Astrocyte of the hippocampus (primary cell): Measurements from ENCODE around the gene NUCB1.
"Not testable (repeated sequence)": the region's sequence is repeated elsewhere in the genome, so short reads cannot be mapped to it uniquely, and the experiment has no call there.

Experiments used
- DNase-seq: peaks from one replicate; pipeline ENCODE4 v3.0.0; 2011; ENCODE audit warnings: low read depth, low spot score

NUCB1 gene

GRCh38 chr19:48899781-48900476 is at the start of gene NUCB1:
Gene NUCB1 (plus strand): TSS chr19:48900312. CDS start chr19:48900797, 485 bp downstream.
- DNase-seq, result peak; percentile 99

GRCh38 chr19:48852292-48852691 is 47.8 kb upstream of the NUCB1 start:
- no peak for DNase-seq

DNA sequence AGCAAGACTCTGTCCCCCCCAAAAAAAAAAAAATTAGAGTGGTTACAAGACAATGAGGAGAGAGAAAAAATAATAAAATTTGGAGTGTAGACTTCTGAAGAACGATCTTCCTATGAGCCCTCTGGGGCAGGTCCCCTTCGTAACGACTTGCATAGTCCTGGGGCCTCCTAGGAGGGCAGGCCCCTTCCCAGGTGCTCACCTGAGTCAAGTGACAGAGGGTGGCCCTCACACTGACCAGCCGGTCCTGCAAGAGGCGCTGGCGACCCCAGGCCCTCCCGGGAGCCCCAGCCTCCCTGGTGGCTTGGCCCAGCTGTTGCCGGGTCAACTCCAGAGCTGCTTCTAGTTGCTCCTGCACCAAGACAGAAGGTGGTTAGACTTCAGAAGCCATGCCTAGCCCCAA is 46.6 kb upstream of the NUCB1 start:
- no peak for DNase-seq

GRCh38 chr19:48854103-48854502 is 46.0 kb upstream of the NUCB1 start:
- DNase-seq, result no peak

GRCh38 chr19:48856921-48857320 is 43.2 kb upstream of the NUCB1 start:
- peak; percentile 44 for DNase-seq

DNA sequence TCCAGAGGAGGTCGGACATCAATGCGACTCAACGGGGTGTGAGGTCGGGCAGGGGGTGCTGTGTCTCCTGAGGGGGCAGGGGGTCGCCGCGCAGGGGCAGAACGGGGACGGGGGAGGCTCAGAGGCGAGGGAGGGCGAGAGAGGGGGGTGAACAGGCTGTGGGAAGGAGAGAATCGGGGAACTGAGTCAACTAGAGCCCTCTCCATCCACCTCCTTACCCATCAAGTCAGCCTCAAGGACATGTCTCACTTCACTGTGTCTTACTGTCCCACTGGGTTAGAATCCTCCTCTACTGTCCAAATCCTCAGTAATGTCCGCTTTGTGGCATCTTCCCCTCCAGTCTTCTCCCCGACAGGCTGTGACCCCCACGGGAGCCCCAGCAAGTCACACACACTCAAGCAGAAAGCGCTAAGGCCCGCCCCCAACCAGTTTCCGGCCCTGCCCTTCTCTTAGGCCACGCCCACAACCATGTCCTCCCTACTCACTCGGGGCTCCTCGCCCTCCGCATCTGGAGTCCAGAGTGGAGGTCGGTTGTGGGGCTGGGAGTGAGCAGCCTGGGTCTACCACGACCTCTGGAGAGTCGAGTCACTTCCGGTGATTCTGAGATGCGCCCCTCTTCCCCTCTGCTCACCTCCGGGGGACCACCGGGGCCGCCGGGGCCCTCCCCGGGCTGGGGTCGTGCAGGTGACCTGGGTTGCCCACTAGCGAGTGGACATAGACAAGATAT is 41.0 kb upstream of the NUCB1 start:
- DNase-seq, result no peak

DNA sequence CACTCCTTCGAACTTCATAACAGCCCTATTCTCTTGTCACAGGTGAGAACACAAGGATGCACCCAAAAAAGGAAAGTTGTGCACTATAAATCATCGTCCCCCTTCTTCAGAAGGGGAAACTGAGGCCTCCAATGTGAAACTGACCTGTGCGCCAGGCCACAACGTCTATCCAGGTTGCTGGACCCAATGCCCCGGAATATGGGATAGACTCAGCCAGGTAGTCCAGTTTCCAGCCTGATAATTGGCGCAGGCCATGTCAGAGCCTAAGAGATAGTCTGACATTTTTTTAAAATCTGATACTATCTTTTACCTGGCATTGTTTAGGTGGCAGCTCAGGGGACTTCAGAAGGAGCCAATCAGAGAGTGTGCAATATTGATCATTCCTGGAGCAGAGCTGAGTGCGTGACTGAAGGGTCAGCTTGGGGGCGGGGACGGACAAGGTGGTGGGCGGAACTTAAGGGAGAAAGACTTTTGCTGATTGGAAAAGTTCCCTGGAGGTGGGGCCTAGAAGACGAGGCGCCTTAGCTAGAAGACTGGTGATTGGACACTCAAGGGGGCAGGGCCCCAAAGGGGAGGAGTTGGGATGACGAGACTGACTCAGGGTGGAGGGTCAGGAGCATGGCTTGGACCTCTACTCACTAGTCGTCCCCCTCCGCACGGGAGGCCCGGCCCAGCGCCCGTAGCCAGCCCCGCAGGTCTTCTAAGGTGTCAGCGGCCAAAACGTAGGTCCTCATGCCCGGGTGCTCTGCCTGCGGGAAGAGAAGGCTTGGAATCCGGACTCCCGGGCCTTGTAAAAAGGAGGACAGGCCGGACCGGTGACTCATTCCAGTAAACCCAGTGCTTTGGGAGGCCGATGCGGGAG is 40.2 kb upstream of the NUCB1 start:
- DNase-seq, result no peak

DNA sequence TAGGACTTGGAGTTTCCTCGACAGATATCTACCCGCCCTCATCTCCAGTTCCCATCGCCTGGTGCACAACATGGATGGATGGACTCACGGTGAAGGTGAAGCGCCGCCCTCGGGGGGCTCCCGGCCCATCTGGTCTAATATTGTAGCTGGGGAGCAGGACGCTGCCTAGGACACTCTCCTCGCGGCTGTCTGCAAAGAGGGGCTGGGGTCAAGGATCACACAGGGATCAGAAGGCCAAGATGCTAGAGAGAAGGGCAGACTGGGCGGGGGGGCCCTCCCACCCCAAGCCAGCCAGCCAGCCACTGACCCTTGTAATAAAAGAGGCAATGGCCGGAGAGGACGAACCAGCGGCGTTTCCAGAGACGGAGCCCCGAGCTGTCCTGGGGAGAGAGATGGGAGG is 38.8 kb upstream of the NUCB1 start:
- DNase-seq, result no peak

DNA sequence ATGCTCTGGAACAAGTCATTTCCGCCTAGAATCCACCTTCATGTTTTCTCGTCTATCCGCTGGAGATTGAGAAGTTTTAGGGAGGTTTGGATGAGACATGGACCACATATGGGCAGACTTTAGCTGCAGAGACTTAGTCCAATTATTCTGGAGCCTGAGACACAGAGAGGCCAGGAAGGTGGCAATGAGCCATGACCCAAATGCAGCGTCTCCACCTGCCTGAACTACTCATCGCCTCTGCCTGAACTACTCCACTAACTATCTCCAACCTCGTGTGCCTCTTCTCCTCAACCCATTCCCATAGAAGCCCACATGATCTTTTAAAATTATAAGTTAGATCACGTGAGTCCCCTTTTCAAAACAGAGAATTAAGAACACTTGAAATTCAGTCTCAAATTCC is 37.3 kb upstream of the NUCB1 start:
- DNase-seq, result no peak

- DNase-seq, result no peak
Measured at GRCh38 chr19:48866692-48867091, 33.4 kb upstream of the NUCB1 start.

DNA sequence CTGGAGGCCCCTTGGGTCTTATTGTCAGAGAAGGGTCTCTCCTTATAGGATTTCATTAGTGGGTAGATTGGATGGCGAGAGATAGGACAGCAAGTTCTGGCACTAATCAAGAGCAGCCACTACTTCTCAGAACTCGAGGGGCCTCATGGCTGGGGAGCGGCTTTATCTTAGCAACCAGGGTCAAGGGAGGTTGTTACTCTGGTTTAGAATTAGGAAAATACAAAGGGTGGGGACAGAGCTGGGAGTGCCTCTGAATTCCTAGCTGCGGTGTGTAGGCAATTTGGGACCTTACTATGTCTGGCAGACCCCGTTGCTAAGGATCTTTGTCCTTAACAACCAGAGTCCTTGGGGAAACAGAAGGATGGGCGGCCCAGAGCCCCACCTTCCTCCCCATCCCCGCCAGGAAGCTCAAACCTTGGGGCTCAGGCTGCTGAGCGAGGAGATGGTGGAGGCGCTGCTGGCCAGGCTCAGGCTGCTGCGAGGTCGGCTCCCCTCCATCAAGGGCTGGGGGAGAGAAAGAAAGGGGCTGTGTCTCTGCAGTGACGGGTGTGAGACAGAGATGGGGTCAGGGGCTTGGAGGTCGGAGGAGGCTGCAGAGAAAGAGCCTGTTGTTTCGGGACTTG is 32.9 kb upstream of the NUCB1 start:
- DNase-seq, result no peak

GRCh38 chr19:48867746-48868113 is 32.4 kb upstream of the NUCB1 start:
- DNase-seq, result no peak

GRCh38 chr19:48868114-48868886 is 31.8 kb upstream of the NUCB1 start, which contains the start of gene PLEKHA4:
Gene PLEKHA4 (minus strand): TSS chr19:48868617. CDS start chr19:48867620, 997 bp downstream.
- peak; percentile 64 for DNase-seq

DNA sequence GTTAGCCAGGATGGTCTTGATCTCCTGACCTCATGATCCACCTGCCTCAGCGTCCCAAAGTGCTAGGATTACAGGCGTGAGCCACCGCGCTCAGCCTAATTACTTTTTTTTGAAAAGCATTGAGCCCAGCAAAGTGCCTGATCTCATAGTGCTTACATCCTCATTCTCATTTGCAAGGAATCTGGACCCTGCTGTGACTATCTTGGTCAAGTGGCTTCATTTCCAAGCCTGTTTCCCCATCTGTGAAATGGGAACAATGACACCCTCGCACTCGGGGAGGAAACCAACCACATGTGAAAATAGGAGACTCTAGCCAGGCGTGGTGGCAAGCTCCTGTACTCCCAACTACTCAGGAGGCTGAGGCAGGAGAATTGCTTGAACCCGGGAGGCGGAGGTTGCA is 30.1 kb upstream of the NUCB1 start:
- no peak for DNase-seq

DNA sequence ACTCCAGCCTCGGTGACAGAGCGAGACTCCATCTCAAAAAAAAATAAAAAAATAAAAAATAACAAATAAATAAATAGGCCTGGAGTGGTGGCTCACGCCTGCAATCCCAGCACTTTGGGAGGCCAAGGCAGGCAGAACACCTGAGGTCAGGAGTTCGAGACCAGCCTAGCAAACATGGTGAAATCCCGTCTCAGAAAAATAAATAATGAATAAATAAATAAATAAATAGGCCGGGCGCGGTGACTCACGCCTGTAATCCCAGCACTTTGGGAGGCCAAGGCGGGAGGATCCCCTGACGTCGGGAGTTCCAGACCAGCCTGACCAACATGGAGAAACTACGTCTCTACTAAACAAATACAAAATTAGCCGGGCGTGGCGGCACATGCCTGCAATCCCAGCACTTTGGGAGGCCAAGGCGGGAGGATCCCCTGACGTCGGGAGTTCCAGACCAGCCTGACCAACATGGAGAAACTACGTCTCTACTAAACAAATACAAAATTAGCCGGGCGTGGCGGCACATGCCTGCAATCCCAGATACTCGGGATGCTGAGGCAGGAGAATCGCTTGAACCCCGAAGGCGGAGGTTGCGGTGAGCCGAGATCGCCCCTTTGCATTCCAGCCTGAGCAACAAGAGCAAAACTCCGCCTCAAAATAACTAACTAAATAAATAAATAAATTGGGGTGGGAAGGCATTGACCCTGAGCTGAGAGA is 28.5 kb upstream of the NUCB1 start:
- DNase-seq, result not testable (repeated sequence)

DNA sequence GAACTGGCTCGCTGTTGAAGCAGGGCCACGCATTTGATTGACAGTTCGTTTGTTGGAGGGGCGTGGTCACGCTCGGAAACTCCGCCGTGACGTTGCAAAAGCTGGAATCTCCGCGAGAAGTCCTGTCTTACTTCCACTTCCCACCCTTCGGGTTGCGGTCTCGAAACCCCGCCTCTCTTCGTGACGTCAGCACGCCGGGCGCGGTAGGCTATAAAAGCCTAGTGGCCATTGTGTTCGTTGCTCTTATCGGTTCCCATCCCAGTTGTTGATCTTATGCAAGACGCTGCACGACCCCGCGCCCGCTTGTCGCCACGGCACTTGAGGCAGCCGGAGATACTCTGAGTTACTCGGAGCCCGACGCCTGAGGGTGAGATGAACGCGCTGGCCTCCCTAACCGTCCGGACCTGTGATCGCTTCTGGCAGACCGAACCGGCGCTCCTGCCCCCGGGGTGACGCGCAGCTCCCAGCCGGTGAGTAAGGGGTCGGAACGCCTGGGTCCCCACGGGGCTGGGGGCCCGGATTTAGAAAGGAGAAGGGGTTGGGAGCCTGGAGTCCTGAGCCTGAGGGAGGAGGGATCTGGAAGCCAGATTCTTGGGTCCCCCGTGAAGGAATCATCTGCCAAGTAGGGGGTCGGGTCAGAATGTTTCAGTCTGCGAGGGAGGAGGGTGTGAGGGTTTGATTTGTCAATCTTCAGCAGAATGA is 27.8 kb upstream of the NUCB1 start, which contains the start of gene PPP1R15A:
Gene PPP1R15A, plus strand, starts transcription at position 240 of the 702 bp plus-strand sequence. CDS start 813 bp downstream, outside the sequence.
- DNase-seq, result peak; percentile 98

GRCh38 chr19:48872884-48873475 is 27.1 kb upstream of the NUCB1 start:
- DNase-seq, result peak; percentile 95

DNA sequence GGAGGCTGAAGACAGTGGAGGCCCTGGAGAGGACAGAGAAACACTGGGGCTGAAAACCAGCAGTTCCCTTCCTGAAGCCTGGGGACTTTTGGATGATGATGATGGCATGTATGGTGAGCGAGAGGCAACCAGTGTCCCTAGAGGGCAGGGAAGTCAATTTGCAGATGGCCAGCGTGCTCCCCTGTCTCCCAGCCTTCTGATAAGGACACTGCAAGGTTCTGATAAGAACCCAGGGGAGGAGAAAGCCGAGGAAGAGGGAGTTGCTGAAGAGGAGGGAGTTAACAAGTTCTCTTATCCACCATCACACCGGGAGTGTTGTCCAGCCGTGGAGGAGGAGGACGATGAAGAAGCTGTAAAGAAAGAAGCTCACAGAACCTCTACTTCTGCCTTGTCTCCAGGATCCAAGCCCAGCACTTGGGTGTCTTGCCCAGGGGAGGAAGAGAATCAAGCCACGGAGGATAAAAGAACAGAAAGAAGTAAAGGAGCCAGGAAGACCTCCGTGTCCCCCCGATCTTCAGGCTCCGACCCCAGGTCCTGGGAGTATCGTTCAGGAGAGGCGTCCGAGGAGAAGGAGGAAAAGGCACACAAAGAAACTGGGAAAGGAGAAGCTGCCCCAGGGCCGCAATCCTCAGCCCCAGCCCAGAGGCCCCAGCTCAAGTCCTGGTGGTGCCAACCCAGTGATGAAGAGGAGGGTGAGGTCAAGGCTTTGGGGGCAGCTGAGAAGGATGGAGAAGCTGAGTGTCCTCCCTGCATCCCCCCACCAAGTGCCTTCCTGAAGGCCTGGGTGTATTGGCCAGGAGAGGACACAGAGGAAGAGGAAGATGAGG is 26.4 kb upstream of the NUCB1 start:
- no peak for DNase-seq
